GM12875 (cell line): ENCODE results near the gene CFAP54.

ENCODE experiments used
- H3K4me3 ChIP-seq: one replicate; pipeline ENCODE4 v1.5.1; 2011; ENCODE audit warnings: low read depth, low read length, control low read depth
- TF ChIP-seq, protein P1 (sequence below): IDR thresholded peaks from 2 replicates; pipeline ENCODE4 v1.5.1; 2011; ENCODE audit warnings: low read depth, mild to moderate bottlenecking, control low read depth, inconsistent platforms, low read length, moderate library complexity, borderline replicate concordance; ENCODE audit not compliant: insufficient read depth

The CFAP54 gene

DNA sequence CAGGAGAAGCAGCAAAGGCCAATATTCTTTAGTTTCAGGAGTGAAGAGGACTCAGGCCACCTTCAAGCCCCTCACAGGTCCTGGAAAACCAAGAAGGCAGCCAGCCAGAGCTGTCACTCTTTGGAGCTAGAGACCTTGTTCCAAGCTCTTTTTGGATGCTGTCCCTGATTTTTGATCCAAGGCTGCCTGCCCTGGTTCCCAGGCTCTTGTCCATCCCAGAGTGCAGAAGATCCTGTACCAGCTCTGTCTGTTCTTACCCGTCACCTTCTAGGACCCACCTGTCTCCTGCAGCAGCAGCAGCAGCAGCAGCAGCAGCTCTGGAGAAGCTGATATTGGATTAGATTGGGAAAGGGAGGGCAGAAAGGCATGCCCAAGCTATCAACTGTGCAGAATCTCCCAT lies 260.6 kb downstream of the CFAP54 start:
- H3K4me3 ChIP-seq: no peak overlapping the region
- TF ChIP-seq, protein P1, sequence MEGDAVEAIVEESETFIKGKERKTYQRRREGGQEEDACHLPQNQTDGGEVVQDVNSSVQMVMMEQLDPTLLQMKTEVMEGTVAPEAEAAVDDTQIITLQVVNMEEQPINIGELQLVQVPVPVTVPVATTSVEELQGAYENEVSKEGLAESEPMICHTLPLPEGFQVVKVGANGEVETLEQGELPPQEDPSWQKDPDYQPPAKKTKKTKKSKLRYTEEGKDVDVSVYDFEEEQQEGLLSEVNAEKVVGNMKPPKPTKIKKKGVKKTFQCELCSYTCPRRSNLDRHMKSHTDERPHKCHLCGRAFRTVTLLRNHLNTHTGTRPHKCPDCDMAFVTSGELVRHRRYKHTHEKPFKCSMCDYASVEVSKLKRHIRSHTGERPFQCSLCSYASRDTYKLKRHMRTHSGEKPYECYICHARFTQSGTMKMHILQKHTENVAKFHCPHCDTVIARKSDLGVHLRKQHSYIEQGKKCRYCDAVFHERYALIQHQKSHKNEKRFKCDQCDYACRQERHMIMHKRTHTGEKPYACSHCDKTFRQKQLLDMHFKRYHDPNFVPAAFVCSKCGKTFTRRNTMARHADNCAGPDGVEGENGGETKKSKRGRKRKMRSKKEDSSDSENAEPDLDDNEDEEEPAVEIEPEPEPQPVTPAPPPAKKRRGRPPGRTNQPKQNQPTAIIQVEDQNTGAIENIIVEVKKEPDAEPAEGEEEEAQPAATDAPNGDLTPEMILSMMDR: no peak

DNA sequence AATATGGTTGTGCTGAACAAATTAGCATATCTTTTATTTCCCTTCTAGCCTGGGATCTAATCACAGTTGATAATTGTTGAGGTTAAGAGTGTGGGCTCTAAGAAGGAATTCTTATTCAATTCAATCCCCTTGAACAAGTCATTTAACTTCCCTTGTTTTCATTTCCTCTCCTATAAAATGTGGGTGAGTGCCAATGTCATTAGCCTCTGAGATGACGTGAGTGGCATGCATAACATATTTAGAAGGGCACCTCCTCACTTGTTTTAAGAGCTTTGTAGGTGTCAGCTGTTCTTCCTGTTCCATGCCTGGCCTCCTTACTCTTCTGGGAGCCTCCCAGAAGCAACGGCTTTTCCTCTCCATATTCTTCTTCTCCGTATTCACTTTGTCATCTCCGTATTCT lies 262.2 kb downstream of the CFAP54 start:
- TF ChIP-seq, protein P1: no peak
- no peak overlapping the region for H3K4me3 ChIP-seq

DNA sequence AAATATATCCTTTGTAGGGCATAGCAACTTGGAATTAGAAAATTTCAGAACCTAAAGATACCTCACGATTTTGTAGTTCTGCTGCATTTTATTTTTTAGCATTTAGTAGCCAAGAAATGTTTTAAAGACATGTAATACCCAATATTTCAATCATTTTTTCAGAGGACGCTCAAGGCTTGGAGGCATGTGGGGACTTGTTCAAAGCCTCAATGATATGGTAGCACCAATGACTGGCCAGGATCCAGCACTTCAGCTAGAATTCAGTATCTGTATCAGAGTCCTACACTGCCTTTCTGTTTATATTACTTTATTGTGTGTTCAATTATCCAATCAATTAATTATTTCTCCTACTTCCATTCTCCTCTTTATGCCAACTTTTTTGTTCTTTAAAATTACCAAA lies 262.8 kb downstream of the CFAP54 start:
- H3K4me3 ChIP-seq: no peak overlapping the region
- TF ChIP-seq, protein P1: no peak

DNA sequence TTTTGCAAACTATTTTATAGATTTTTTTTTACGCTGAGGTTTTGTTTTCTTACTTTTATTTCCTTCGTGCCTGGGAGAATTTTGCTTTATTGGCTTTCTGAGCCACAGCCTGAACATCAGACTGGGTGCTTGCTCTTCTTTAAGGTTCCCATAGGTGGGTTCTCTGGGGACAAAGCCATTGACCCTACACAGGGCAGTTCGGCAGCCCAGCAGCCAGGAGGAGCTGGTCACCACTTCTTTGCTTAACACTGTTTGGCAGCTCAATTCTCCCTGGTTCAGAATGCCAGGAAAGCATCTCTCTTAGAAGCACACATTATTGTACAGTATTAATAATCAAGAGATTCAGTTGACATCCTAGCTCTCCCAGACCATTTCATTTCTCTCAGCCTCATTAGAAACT lies 276.9 kb downstream of the CFAP54 start:
- H3K4me3 ChIP-seq: no peak overlapping the region
- TF ChIP-seq, protein P1: no peak

DNA sequence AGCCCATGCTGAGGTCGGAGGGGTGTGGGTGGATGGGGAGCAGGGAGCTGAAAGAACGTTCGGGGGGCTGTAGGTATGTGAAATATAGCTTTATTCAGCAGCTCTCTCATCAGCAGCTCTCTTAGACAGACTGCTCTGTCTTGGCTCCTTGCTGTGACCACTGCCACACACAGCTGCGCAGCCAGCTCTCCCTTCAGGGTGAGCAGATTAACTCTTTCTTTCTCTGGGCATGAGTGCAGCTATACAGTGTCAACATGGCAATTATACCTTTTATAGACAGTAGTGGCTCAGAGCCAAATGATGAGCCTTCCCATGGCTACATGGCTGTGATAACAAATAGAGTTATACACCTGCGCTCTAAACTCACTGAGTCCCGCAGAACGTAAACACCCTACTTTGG lies 280.0 kb downstream of the CFAP54 start:
- no peak overlapping the region for H3K4me3 ChIP-seq
- TF ChIP-seq, protein P1: no peak

DNA sequence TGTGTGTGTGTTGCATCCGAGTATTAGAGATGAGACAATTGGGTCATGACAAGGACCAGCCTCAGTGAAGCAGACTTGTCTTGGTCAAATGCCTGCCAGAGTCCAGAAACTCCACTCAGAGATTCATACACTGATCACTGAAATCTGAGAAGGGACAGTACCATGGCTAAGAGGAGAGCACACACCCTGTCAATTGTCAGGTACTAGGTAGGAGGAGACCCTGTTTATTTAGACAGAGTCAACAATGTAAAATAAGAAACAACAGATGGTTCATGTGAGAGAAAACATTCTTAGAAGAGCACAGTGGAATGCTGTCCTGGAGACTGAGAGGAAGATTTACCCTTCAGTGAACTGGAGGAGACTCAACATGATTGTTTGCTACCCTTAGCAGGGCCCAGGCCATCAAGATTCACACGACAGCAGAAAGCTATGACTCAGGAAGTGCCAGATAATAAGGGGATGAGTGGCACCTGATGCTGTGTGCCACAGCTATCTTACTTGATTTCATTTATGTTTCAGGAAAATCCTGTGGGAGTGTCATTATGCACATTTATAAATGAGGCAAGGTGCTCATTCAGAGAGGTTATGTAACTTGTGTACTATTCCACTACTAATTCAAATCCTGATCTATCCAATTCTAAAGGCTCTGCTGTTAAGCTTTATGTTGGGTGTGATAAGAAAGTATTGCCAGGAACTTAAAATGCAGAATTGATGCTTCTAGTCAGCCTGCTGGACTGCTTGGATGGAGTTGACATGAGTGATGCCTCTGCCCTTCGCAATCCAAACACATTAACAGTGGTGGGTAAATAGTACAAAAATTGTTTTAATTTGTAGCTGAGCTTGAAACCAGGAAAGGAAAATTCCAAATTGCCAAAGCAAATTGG lies 281.1 kb downstream of the CFAP54 start:
- TF ChIP-seq, protein P1: no peak
- H3K4me3 ChIP-seq: no peak overlapping the region

DNA sequence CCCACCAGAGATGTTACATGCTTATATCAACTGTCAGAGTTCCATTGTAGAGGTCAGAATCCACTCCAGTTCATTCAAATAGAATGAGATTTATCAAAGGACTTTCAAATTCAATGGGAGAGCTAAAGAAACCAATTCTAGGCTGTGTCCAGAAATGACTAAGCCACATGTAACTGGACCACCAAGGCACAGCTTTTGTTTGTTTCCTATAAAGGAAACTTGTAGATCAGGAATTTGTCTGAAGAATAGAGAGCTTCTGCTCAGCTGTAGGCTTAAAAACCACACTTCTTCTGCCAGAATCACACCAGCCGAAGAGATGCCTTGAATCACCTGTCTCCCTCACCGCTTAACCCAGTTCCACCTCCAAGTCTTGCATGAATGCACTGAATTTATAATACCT lies 283.7 kb downstream of the CFAP54 start:
- TF ChIP-seq, protein P1: no peak
- H3K4me3 ChIP-seq: no peak overlapping the region
